DND-41 (cell line): ENCODE data around the gene RPTN.

ENCODE experiments used
- ATAC-seq: fragments of 200-7000 bp; cut with Tn5 transposase; 3 replicates; pipeline ENCODE4 v1.9.1; 2021; ENCODE audit warnings: low read depth; ENCODE audit not compliant: insufficient read depth
- DNase-seq: peaks from one replicate; pipeline ENCODE4 v3.0.0-alpha.2; 2020
- H2AFZ ChIP-seq: 2 replicates; pipeline ENCODE4 v1.6.0; 2012; ENCODE audit warnings: low read depth, low read length
- H3K27ac ChIP-seq: 2 replicates; pipeline ENCODE4 v1.5.1; 2012; ENCODE audit warnings: low read length, inconsistent platforms
- H3K27me3 ChIP-seq: fragments of 200-600 bp; sonication (generic); 2 replicates; pipeline ENCODE4 v1.6.0; 2012; ENCODE audit warnings: low read length, mild to moderate bottlenecking, inconsistent platforms; ENCODE audit not compliant: insufficient read depth, poor library complexity
- H3K36me3 ChIP-seq: 2 replicates; pipeline ENCODE4 v1.5.1; 2012; ENCODE audit warnings: low read length, inconsistent platforms; ENCODE audit not compliant: insufficient read depth
- H3K4me1 ChIP-seq: 2 replicates; pipeline ENCODE4 v1.5.1; 2012; ENCODE audit warnings: mild to moderate bottlenecking, low read length; ENCODE audit not compliant: insufficient read depth
- H3K4me2 ChIP-seq: 2 replicates; pipeline ENCODE4 v1.6.0; 2012; ENCODE audit warnings: mild to moderate bottlenecking, moderate library complexity, low read length, inconsistent platforms; ENCODE audit not compliant: insufficient read depth
- H3K4me3 ChIP-seq, 2 experiments: fragments of 200-600 bp in 1 of 2; shearing (Covaris generic) in 1 of 2; 2 replicates each; pipeline ENCODE4 v1.5.1; 2012 to 2016; ENCODE audit warnings: inconsistent platforms in 2 of 2, low read length in 2 of 2, mild to moderate bottlenecking in 2 of 2, low read depth in 1 of 2, moderate library complexity in 1 of 2
- H3K79me2 ChIP-seq: 2 replicates; pipeline ENCODE4 v1.6.0; 2012; ENCODE audit warnings: low read length, inconsistent platforms; ENCODE audit not compliant: insufficient read depth
- H3K9ac ChIP-seq: 2 replicates; pipeline ENCODE4 v1.6.0; 2012; ENCODE audit warnings: low read depth, mild to moderate bottlenecking, inconsistent platforms, low read length, moderate library complexity
- H3K9me3 ChIP-seq: 2 replicates; pipeline ENCODE4 v1.5.1; 2012; ENCODE audit warnings: low read length, moderate library complexity, mild to moderate bottlenecking, inconsistent platforms; ENCODE audit not compliant: insufficient read depth, severe bottlenecking
- H4K20me1 ChIP-seq: 2 replicates; pipeline ENCODE4 v1.6.0; 2012; ENCODE audit warnings: low read length; ENCODE audit not compliant: insufficient read depth
- EZH2 ChIP-seq: IDR thresholded peaks from 3 replicates; pipeline ENCODE4 v1.6.1; 2012; ENCODE audit warnings: borderline replicate concordance, low read depth, mild to moderate bottlenecking, moderate library complexity, low read length, inconsistent platforms; ENCODE audit not compliant: severe bottlenecking
- TF ChIP-seq, protein P1 (sequence below): IDR thresholded peaks from 2 replicates; pipeline ENCODE4 v1.5.1; 2012; ENCODE audit warnings: borderline replicate concordance, low read length, moderate library complexity, mild to moderate bottlenecking; ENCODE audit not compliant: poor library complexity, severe bottlenecking; ENCODE audit errors: extremely low read depth

Gene RPTN

GRCh38 chr1:152168535-152168868 is 9.5 kb upstream of the RPTN start:
- Histone ChIP-seq H3K27ac (no peak overlapping the region), H2AFZ (no peak overlapping the region)

GRCh38 chr1:152167835-152168534 is 9.0 kb upstream of the RPTN start:
- Histone ChIP-seq H3K79me2 (no peaks in the 10 kb centered on the region), H3K4me2 (no peak overlapping the region), H3K27ac (no peak overlapping the region), H3K4me3 (no peak overlapping the region), H3K9me3 (no peaks in the 10 kb centered on the region), H3K9ac (no peak overlapping the region), H2AFZ (no peak overlapping the region), H3K27me3 (peaks cover 8% of the 10 kb centered on the region), H3K4me1 (peaks cover 7% of the 10 kb centered on the region; the same call in 1 of the 2 replicates), H3K36me3 (no peaks in the 10 kb centered on the region), H4K20me1 (no peaks in the 10 kb centered on the region)
- ATAC-seq (peak; percentile 54; the same call in 2 of the 3 replicates), DNase-seq (peak; percentile 12)
- no peak for TF ChIP-seq EZH2
- TF ChIP-seq, protein P1, sequence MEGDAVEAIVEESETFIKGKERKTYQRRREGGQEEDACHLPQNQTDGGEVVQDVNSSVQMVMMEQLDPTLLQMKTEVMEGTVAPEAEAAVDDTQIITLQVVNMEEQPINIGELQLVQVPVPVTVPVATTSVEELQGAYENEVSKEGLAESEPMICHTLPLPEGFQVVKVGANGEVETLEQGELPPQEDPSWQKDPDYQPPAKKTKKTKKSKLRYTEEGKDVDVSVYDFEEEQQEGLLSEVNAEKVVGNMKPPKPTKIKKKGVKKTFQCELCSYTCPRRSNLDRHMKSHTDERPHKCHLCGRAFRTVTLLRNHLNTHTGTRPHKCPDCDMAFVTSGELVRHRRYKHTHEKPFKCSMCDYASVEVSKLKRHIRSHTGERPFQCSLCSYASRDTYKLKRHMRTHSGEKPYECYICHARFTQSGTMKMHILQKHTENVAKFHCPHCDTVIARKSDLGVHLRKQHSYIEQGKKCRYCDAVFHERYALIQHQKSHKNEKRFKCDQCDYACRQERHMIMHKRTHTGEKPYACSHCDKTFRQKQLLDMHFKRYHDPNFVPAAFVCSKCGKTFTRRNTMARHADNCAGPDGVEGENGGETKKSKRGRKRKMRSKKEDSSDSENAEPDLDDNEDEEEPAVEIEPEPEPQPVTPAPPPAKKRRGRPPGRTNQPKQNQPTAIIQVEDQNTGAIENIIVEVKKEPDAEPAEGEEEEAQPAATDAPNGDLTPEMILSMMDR: no peak

More at GRCh38 chr1:152168535-152168868, 9.5 kb upstream of the RPTN start:
- H3K36me3 ChIP-seq: no peaks in the 10 kb centered on the region
- ATAC-seq: no peak
- no peak for DNase-seq
- H3K9ac ChIP-seq: no peak overlapping the region
- no peak overlapping the region for H3K4me2 ChIP-seq
- H3K4me3 ChIP-seq: no peak overlapping the region
- no peaks in the 10 kb centered on the region for H3K9me3 ChIP-seq
- TF ChIP-seq, protein P1: no peak
- TF ChIP-seq EZH2: no peak
- H3K4me1 ChIP-seq: peaks cover 7% of the 10 kb centered on the region; the same call in 1 of the 2 replicates
- peaks cover 8% of the 10 kb centered on the region for H3K27me3 ChIP-seq
- H4K20me1 ChIP-seq: no peaks in the 10 kb centered on the region
- no peaks in the 10 kb centered on the region for H3K79me2 ChIP-seq

DNA sequence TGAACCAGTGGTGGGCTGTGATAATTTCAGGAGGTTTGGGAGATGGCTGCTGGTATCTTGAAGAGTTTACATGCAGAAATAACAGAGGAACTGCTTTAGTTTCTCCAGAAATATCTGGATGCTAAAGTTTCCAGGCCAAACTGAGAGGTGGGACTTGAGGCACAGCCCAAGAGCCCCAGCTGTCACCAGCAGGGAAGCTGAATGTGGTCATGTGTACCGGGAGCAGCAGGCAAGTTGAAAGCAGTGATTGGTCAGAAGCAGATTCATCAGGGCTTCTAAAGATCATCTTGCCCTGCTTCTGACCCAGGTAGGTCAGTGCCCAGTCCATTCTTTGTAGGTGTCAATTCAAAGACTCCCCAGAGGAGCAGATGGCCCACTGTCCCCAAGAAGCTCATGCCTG is 7.9 kb upstream of the RPTN start:
- DNase-seq (no peak), ATAC-seq (no peak)
- no peak overlapping the region for H3K27ac ChIP-seq
- no peaks in the 10 kb centered on the region for H3K79me2 ChIP-seq
- H3K36me3 ChIP-seq: no peaks in the 10 kb centered on the region
- H3K9ac ChIP-seq: no peak overlapping the region
- peaks cover 7% of the 10 kb centered on the region; the same call in 1 of the 2 replicates for H3K4me1 ChIP-seq
- no peak for TF ChIP-seq EZH2
- TF ChIP-seq, protein P1: no peak
- H2AFZ ChIP-seq: no peak overlapping the region
- no peak overlapping the region for H3K4me3 ChIP-seq
- no peaks in the 10 kb centered on the region for H3K9me3 ChIP-seq
- H3K4me2 ChIP-seq: no peak overlapping the region
- no peaks in the 10 kb centered on the region for H4K20me1 ChIP-seq
- H3K27me3 ChIP-seq: peaks cover 8% of the 10 kb centered on the region
